H1 (cell line): Measurements from ENCODE around the gene PSMD3. TPM values are rescaled to one million over a fixed set of nuclear protein-coding genes. Genes with fewer than 3 reads are reported as not detected.
"Not testable (repeated sequence)": the region's sequence is repeated elsewhere in the genome, so short reads cannot be mapped to it uniquely, and the experiment has no call there.

Source experiments
- CTCF ChIA-PET: fragments of 300-600 bp; sonication (Branson Sonifier 250); formaldehyde crosslinking; loops from one replicate; lab custom pipeline; 2021; ENCODE audit not compliant: partially characterized antibody; lab: Charles Lee
- POLR2A ChIA-PET: fragments of 300-600 bp; sonication (Branson Sonifier 250); formaldehyde crosslinking; loops from one replicate; lab custom pipeline; 2021; ENCODE audit warnings: inconsistent platforms; ENCODE audit not compliant: partially characterized antibody; lab: Charles Lee
- DNase-seq, 2 experiments: peaks; one replicate each; pipeline versions ENCODE4 v3.0.0 to v3.0.0-alpha.2; 2010 to 2022; ENCODE audit warnings: low spot score in 2 of 2, low read depth in 1 of 2, mixed read lengths in 1 of 2
- FAIRE-seq: peaks from 2 replicates; lab custom pipeline; 2011; peaks lifted over from hg19 to GRCh38; lab: Jason Lieb, UNC
- H2AFZ ChIP-seq: 2 replicates; pipeline ENCODE4 v1.8.1; 2012; ENCODE audit warnings: low read length, inconsistent platforms
- H2AK5ac ChIP-seq: 2 replicates; pipeline ENCODE4 v1.6.1; 2013; ENCODE audit warnings: low read depth, low read length
- H2BK120ac ChIP-seq: replicated peaks from 2 replicates; pipeline ENCODE3; 2013; ENCODE audit warnings: low read depth, low read length, inconsistent platforms
- H2BK12ac ChIP-seq: 2 replicates; pipeline ENCODE4 v1.6.1; 2013; ENCODE audit warnings: low read depth, low read length
- H2BK15ac ChIP-seq: 2 replicates; pipeline ENCODE4 v1.6.1; 2013; ENCODE audit warnings: low read length
- H2BK20ac ChIP-seq: 2 replicates; pipeline ENCODE4 v1.6.1; 2013; ENCODE audit warnings: low read length
- H2BK5ac ChIP-seq: 2 replicates; pipeline ENCODE4 v1.6.1; 2013; ENCODE audit warnings: low read depth, low read length
- H3K14ac ChIP-seq: 2 replicates; pipeline ENCODE4 v1.6.1; 2013; ENCODE audit warnings: inconsistent platforms; ENCODE audit not compliant: insufficient read length
- H3K18ac ChIP-seq: 2 replicates; pipeline ENCODE4 v1.6.1; 2013; ENCODE audit warnings: low read length; ENCODE audit errors: extremely low read depth
- H3K23ac ChIP-seq: 2 replicates; pipeline ENCODE4 v1.6.1; 2013; ENCODE audit warnings: inconsistent platforms; ENCODE audit not compliant: insufficient read length
- H3K23me2 ChIP-seq: 2 replicates; pipeline ENCODE4 v1.6.1; 2013; ENCODE audit warnings: low read depth, low read length
- H3K27ac ChIP-seq: 2 replicates; pipeline ENCODE4 v1.6.1; 2011; ENCODE audit warnings: low read depth, low read length, inconsistent platforms
- H3K27me3 ChIP-seq, 4 experiments: replicated peaks in 1 of 4; 1 replicate in 1 of 4; 2 replicates in 3 of 4; pipeline versions ENCODE4 v1.6.1 to v1.8.1; 2011 to 2013; ENCODE audit warnings: low read length in 3 of 4, mild to moderate bottlenecking in 3 of 4, inconsistent platforms in 2 of 4, mixed read lengths in 2 of 4, moderate library complexity in 1 of 4; ENCODE audit not compliant: control insufficient read depth in 3 of 4, insufficient read depth in 3 of 4; ENCODE audit errors: extremely low read depth in 1 of 4
- H3K36me3 ChIP-seq, 4 experiments: 2 replicates each; pipeline versions ENCODE4 v1.6.1 to v1.8.1; 2011 to 2013; ENCODE audit warnings: mild to moderate bottlenecking in 4 of 4, low read length in 3 of 4, moderate library complexity in 2 of 4, control low read depth in 1 of 4, inconsistent platforms in 1 of 4; ENCODE audit not compliant: insufficient read depth in 4 of 4, control insufficient read depth in 2 of 4
- H3K4ac ChIP-seq: replicated peaks from 2 replicates; pipeline ENCODE3; 2013; ENCODE audit warnings: low read length, low read depth, mixed read lengths, inconsistent platforms; ENCODE audit not compliant: insufficient read length
- H3K4me1 ChIP-seq, 4 experiments: replicated peaks in 1 of 4; 1 replicate in 1 of 4; 2 replicates in 3 of 4; pipeline versions ENCODE4 v1.6.1 to v1.8.1; 2011 to 2013; ENCODE audit warnings: low read length in 3 of 4, inconsistent platforms in 2 of 4, mixed read lengths in 1 of 4; ENCODE audit not compliant: insufficient read depth in 4 of 4, control insufficient read depth in 3 of 4
- H3K4me2 ChIP-seq, 2 experiments: 2 replicates each; pipeline versions ENCODE4 v1.6.1 to v1.8.1; 2011 to 2013; ENCODE audit warnings: low read depth in 2 of 2, low read length in 2 of 2, control low read depth in 1 of 2, inconsistent platforms in 1 of 2, mild to moderate bottlenecking in 1 of 2; ENCODE audit not compliant: insufficient read depth in 1 of 2
- H3K4me3 ChIP-seq, 4 experiments: fragments of 200-600, 300-600 bp in 1 of 4; sonication (generic), shearing (Covaris generic), sonication (Bioruptor Twin) in 1 of 4; 2 replicates each; pipeline versions ENCODE4 v1.5.1 to v1.8.1; 2011 to 2016; ENCODE audit warnings: low read length in 4 of 4, low read depth in 3 of 4, control low read depth in 2 of 4, inconsistent platforms in 2 of 4, mild to moderate bottlenecking in 2 of 4, mixed read lengths in 1 of 4, moderate library complexity in 1 of 4; ENCODE audit not compliant: insufficient read depth in 2 of 4; ENCODE audit errors: extremely low read depth in 1 of 4
- H3K56ac ChIP-seq: replicated peaks from 2 replicates; pipeline ENCODE3; 2013; ENCODE audit warnings: low read depth, mild to moderate bottlenecking, mixed read lengths, low read length, inconsistent platforms; ENCODE audit not compliant: insufficient read length
- H3K79me1 ChIP-seq: 2 replicates; pipeline ENCODE4 v1.6.1; 2013; ENCODE audit warnings: low read depth, low read length, control low read depth
- H3K79me2 ChIP-seq, 2 experiments: 2 replicates each; pipeline versions ENCODE4 v1.6.1 to v1.8.1; 2012 to 2013; ENCODE audit warnings: low read length in 2 of 2, mild to moderate bottlenecking in 2 of 2, inconsistent platforms in 1 of 2; ENCODE audit not compliant: insufficient read depth in 2 of 2, control insufficient read depth in 1 of 2
- H3K9ac ChIP-seq, 4 experiments: replicated peaks in 1 of 4; 1 replicate in 1 of 4; 2 replicates in 3 of 4; pipeline versions ENCODE4 v1.6.1 to v1.8.1; 2011 to 2013; ENCODE audit warnings: low read depth in 3 of 4, low read length in 3 of 4, control low read depth in 2 of 4, mild to moderate bottlenecking in 2 of 4, moderate library complexity in 2 of 4, inconsistent platforms in 1 of 4; ENCODE audit errors: extremely low read depth in 1 of 4
- H3K9me3 ChIP-seq, 2 experiments: 2 replicates each; pipeline versions ENCODE4 v1.6.1 to v1.8.1; 2012 to 2013; ENCODE audit warnings: mild to moderate bottlenecking in 2 of 2, moderate library complexity in 2 of 2, control low read depth in 1 of 2, inconsistent platforms in 1 of 2, low read depth in 1 of 2, low read length in 1 of 2, mixed read lengths in 1 of 2; ENCODE audit not compliant: insufficient read depth in 2 of 2
- H4K20me1 ChIP-seq, 2 experiments: replicated peaks in 1 of 2; 2 replicates each; pipeline versions ENCODE3 to v1.8.1; 2011 to 2013; ENCODE audit warnings: inconsistent platforms in 2 of 2, low read length in 2 of 2, mild to moderate bottlenecking in 1 of 2; ENCODE audit not compliant: insufficient read depth in 2 of 2, control insufficient read depth in 1 of 2
- H4K5ac ChIP-seq: 2 replicates; pipeline ENCODE4 v1.6.1; 2013; ENCODE audit warnings: low read length, low read depth, mixed read lengths, inconsistent platforms; ENCODE audit not compliant: insufficient read length
- H4K8ac ChIP-seq: 2 replicates; pipeline ENCODE4 v1.8.0; 2013; ENCODE audit warnings: mild to moderate bottlenecking, moderate library complexity, low read length, inconsistent platforms; ENCODE audit not compliant: insufficient read depth; ENCODE audit errors: extremely low read depth
- H4K91ac ChIP-seq: replicated peaks from 2 replicates; pipeline ENCODE3; 2013; ENCODE audit warnings: low read length, mixed read lengths, inconsistent platforms; ENCODE audit not compliant: insufficient read length
- WGBS, 2 experiments: shearing (Covaris generic) in 1 of 2; methylation state at CpG; one replicate each; pipeline versions ENCODE4 v1.1.6 to v1.1.7; 2013 to 2015; ENCODE audit warnings: low lambda C conversion rate in 2 of 2, mixed read lengths in 2 of 2, inconsistent platforms in 1 of 2, low coverage in 1 of 2, missing lambda C conversion rate in 1 of 2; ENCODE audit not compliant: insufficient replicate concordance in 2 of 2, insufficient coverage in 1 of 2, insufficient read length in 1 of 2; ENCODE audit errors: extremely low coverage in 1 of 2, missing lambda C conversion rate in 1 of 2; 5-methylcytosine and 5-hydroxymethylcytosine counted together
- polyA plus RNA-seq, 7 experiments: library from polyadenylated mRNA; depleted of rRNA in 3 of 7; stranded (reverse) in 5 of 7; unstranded in 2 of 7; fragments of >200 nt in 5 of 7; fragments of 200-250 nt in 2 of 7; gene quantifications; 1 replicate in 5 of 7; 2 replicates in 1 of 7; 4 replicates in 1 of 7; pipeline versions ENCODE4 v1.2.1 to v1.2.3, GENCODE V29; 2011 to 2013; ENCODE audit warnings: missing spikeins in 2 of 7, mixed read lengths in 2 of 7
- total RNA-seq: library from RNA; stranded (reverse); fragmentation: NEBNext Ultra II Directional; extraction: Animal tissue kit (Norgen Biotek cat#: 25700); gene quantifications from 2 replicates; pipeline ENCODE4 v1.2.1, GENCODE V29; 2021

Gene PSMD3
- total and polyA plus RNA-seq, 2 of the 8 experiments (the other 6 are each of a cell fraction or from before 2014, with no cell fraction given) = 151 to 198 TPM

GRCh38 chr17:40010946-40011500 is 30.4 kb downstream of the PSMD3 start:
- not testable (repeated sequence) for H3K9me3 ChIP-seq, H3K4me3 ChIP-seq, H2AFZ ChIP-seq, H2BK12ac ChIP-seq, H4K91ac ChIP-seq, H3K23me2 ChIP-seq, H2AK5ac ChIP-seq, H2BK20ac ChIP-seq, H3K4me2 ChIP-seq, DNase-seq, H4K5ac ChIP-seq, H2BK5ac ChIP-seq, H2BK15ac ChIP-seq, H3K36me3 ChIP-seq, H3K23ac ChIP-seq, H3K27ac ChIP-seq, H3K9ac ChIP-seq, H3K79me2 ChIP-seq, H3K79me1 ChIP-seq, H3K56ac ChIP-seq, H3K4me1 ChIP-seq, H4K8ac ChIP-seq, H3K18ac ChIP-seq, FAIRE-seq, H2BK120ac ChIP-seq, H3K4ac ChIP-seq, H3K27me3 ChIP-seq, H3K14ac ChIP-seq, H4K20me1 ChIP-seq
- POLR2A ChIA-PET = interaction anchor here (1.0 to 1.6 kb wide), 3 partner anchors 10 to 14 kb away, joined by 3 read pairs; no protein-coding TSS in a partner anchor
- 93% methylated on average over 28 of the region's 38 CpGs; no CpG with 5 or more reads in 1 of the 2 experiments for WGBS, 2 experiments
- CTCF ChIA-PET = interaction anchor here (1.1 to 15.0 kb wide), 6 partner anchors 11 to 281 kb away, joined by 3 to 428 read pairs (median 24); no protein-coding TSS in a partner anchor
